Left ventricle myocardium inferior (tissue), 1 donor: ENCODE data around the gene ADAMTSL1. TPM values are rescaled to one million over a fixed set of nuclear protein-coding genes. Genes with fewer than 3 reads are reported as not detected.

Experiments used
- DNase-seq: peaks from one replicate; pipeline ENCODE4 v3.0.0-alpha.2; 2020
- H3K27ac ChIP-seq: fragments of 200-600 bp; replicated peaks from 2 replicates; pipeline ENCODE4 v1.8.0; 2021
- H3K27me3 ChIP-seq: fragments of 200-600 bp; 2 replicates; pipeline ENCODE4 v1.8.0; 2021; ENCODE audit warnings: low read depth
- H3K36me3 ChIP-seq: fragments of 200-600 bp; 2 replicates; pipeline ENCODE4 v1.8.0; 2021
- H3K4me1 ChIP-seq: fragments of 200-600 bp; 2 replicates; pipeline ENCODE4 v1.8.0; 2021
- H3K4me3 ChIP-seq: fragments of 200-600 bp; 2 replicates; pipeline ENCODE4 v1.8.0; 2021; ENCODE audit warnings: mild to moderate bottlenecking, moderate library complexity
- H3K9me3 ChIP-seq: fragments of 200-600 bp; replicated peaks from 2 replicates; pipeline ENCODE4 v1.8.0; 2021
- intact Hi-C: fragments of 100-400 bp; cut with micrococcal nuclease; formaldehyde crosslinking; loops from one replicate; pipeline ENCODE4 v1.11.0; 2022
- total RNA-seq: library from RNA; stranded (reverse); fragmentation: NEBNext Ultra II Directional; extraction: Animal tissue kit (Norgen Biotek cat#: 25700); gene quantifications from one replicate; pipeline ENCODE4 v1.2.1, GENCODE V29; 2021
- TF ChIP-seq, protein P1 (sequence below): fragments of 200-600 bp; IDR thresholded peaks from 2 replicates; pipeline ENCODE4 v1.8.0; 2021; ENCODE audit warnings: antibody characterized with exemption, mild to moderate bottlenecking, borderline replicate concordance
- donor health status: DM: no; HTN: yes; CAD: no; lungs with severe emphysema.

The ADAMTSL1 gene
- total RNA-seq, 1 donor from 2014 or later, result 1.7 TPM

DNA sequence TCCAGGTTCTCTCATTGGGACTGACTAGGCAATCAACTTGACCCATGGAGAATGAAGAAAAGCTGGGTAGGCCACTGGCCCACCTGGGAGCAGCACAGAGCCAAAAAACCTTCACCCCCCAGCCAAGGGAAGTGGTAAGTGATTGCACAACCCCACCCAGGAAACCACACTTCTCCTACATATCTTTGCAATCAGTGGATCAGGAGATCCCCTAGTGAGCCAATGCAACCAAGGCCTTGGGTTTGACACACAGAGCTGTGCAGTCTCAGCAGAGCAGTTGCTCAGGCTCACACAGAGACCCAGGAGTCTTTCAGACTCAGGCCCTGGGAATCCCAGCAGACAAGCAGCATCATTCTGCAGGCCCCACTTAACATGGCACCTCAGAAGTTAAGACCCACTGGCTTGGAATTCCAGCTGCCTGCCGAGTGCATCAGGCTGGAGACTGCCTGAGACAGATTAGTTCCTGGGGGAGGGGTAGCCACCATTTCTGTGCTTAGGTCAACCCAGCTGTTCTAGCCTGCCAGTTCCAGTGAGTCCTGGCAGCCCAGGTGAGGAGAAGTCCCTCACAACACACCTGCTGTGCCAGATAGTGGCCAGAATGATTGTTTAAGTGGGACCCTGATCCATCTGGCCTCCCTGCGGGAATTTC is 422.7 kb downstream of the ADAMTSL1 start:
- Histone ChIP-seq H3K36me3 (no peaks in the 10 kb centered on the region), H3K27ac (no peak overlapping the region), H3K27me3 (no peaks in the 10 kb centered on the region), H3K9me3 (peaks cover 61% of the 10 kb centered on the region), H3K4me3 (no peak overlapping the region), H3K4me1 (no peaks in the 10 kb centered on the region)
- intact Hi-C loops, result no loop called here
- DNase-seq, result no peak
- TF ChIP-seq, protein P1, sequence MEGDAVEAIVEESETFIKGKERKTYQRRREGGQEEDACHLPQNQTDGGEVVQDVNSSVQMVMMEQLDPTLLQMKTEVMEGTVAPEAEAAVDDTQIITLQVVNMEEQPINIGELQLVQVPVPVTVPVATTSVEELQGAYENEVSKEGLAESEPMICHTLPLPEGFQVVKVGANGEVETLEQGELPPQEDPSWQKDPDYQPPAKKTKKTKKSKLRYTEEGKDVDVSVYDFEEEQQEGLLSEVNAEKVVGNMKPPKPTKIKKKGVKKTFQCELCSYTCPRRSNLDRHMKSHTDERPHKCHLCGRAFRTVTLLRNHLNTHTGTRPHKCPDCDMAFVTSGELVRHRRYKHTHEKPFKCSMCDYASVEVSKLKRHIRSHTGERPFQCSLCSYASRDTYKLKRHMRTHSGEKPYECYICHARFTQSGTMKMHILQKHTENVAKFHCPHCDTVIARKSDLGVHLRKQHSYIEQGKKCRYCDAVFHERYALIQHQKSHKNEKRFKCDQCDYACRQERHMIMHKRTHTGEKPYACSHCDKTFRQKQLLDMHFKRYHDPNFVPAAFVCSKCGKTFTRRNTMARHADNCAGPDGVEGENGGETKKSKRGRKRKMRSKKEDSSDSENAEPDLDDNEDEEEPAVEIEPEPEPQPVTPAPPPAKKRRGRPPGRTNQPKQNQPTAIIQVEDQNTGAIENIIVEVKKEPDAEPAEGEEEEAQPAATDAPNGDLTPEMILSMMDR, result no peak

DNA sequence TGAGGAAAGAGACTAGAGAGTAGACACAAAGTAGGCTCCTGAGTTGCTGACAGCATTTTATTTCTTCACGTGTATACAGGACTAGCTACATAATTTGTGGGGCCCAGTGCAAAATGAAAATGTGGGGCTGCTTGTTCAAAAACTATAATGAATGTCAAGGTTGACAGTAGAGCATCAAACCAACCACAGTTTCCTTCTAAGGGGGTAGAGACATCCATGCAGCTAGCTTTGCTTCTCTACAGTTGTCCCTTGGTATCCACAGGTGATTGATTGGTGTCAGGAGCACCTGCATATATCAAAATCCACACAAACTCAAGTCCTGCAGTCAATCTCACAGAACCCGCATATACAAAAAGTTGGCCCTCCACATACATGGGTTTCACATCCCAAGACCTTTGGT is 429.5 kb downstream of the ADAMTSL1 start:
- peaks cover 10% of the 10 kb centered on the region for H3K27me3 ChIP-seq
- no peak overlapping the region for H3K4me3 ChIP-seq
- H3K36me3 ChIP-seq, result no peaks in the 10 kb centered on the region
- no peak overlapping the region for H3K27ac ChIP-seq
- no peaks in the 10 kb centered on the region for H3K4me1 ChIP-seq
- peaks cover 46% of the 10 kb centered on the region for H3K9me3 ChIP-seq
- DNase-seq, result no peak
- TF ChIP-seq, protein P1, result no peak
- intact Hi-C loops, result no loop called here

DNA sequence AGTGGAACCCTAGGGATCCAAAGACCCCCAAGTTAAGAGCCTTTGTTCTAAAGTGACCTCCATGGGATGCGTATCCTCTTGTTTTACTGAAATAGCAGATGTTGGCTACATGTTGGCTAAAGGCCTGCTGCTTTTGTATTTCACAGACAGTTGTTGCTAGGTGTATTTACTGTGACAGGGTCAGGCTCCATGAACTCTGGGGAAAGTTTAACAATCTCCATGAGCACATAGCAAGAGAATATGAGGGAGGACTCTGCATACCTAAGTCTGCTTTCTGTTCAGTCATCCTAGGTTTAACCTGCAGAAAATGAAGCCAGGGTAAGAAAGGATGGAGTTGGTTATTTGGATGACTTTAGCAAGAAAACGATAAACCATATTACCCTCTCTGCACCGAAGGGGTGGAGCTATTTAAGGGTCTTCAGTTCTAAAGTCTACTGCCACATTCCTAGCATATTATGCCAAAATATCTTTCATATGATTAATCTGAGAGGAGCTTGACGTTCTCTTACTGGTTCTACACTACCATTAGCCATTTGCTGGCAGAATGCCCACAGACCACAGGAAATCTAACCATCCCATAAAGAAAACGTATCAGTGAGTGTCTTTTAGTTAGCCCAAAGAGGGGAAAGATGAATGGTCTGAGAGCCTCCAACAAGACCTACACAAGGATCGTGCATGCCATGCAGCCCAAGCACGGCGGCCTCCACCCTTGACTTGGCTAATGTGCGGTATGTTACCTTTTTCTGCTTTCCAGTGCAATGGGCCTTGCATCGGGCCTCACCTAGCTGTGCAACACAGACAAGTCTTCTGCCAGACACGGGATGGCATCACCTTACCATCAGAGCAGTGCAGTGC is 431.3 kb downstream of the ADAMTSL1 start:
- TF ChIP-seq, protein P1, result no peak
- no peak for DNase-seq
- Histone ChIP-seq H3K9me3 (peaks cover 35% of the 10 kb centered on the region), H3K27ac (no peak overlapping the region), H3K4me1 (no peaks in the 10 kb centered on the region), H3K27me3 (peaks cover 10% of the 10 kb centered on the region), H3K4me3 (no peak overlapping the region), H3K36me3 (no peaks in the 10 kb centered on the region)
- intact Hi-C loops, result no loop called here

DNA sequence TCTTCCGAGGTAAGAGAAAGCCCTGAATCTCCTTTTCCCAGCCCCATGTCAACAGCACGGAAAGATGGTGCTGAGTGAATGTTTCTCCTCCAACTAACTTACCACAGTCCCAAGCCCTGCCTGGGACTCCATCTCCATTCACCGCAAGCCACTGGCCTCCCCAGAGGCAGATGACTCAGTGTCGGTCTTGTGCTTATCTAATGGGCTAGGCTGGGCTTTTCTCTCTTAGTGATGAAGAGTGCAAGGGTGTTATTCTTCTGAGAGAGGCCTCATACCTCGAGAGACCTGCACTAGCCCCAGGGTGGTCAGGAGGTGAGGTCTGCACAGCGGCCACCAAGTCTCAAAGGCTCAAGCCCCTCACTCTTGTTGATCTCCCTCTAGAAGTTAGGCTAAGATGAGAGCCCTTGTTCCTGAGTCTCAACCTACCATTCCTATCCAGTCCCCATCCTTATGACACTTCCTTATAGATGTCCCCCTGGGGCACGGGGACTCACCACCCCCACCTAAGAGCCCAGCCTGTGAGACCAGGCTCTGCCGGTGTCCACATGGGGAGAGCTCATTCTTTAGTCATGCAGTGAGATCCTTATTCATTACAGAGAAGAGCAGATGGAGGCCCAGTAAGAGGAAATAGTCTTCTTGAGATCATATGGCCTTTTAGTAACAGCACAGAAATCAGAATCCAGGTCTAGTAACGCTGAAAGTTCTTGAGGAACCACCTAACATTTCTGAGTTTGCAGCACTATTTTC is 432.1 kb downstream of the ADAMTSL1 start:
- Histone ChIP-seq H3K36me3 (no peaks in the 10 kb centered on the region), H3K27me3 (peaks cover 10% of the 10 kb centered on the region), H3K27ac (no peak overlapping the region), H3K9me3 (peaks cover 27% of the 10 kb centered on the region), H3K4me1 (no peaks in the 10 kb centered on the region), H3K4me3 (no peak overlapping the region)
- TF ChIP-seq, protein P1, result no peak
- intact Hi-C loops, result no loop called here
- DNase-seq, result no peak

DNA sequence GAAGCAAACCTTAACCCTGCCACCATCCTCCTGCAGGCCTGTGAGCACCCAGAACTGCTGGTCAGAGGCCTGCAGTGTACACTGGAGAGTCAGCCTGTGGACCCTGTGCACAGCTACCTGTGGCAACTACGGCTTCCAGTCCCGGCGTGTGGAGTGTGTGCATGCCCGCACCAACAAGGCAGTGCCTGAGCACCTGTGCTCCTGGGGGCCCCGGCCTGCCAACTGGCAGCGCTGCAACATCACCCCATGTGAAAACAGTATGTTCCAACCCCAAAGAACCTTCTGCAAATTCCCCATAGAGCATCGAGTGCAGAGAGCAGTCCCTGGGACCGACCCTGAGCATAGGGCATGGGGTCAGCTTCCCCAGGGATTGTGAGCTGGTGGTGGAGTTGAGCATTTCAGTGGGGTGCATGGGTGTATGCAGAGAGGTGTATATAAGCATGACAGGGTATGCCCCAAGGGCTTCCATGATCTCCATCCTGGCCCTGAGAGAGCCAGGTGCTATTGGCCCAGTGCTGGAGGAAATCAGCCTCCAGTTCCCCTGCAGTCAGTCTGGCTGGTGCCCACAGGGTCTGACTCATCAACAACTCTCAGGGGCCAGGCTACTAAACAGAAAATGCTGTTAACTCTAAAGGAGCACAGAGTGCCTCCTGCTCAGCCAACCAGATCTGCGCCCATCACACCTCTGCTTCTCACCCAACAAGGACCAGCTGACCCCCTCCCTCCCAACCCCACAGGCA is 432.9 kb downstream of the ADAMTSL1 start:
- Histone ChIP-seq H3K27ac (no peak overlapping the region), H3K4me1 (no peaks in the 10 kb centered on the region), H3K9me3 (peaks cover 19% of the 10 kb centered on the region), H3K4me3 (no peak overlapping the region), H3K36me3 (no peaks in the 10 kb centered on the region), H3K27me3 (peaks cover 10% of the 10 kb centered on the region)
- TF ChIP-seq, protein P1, result no peak
- intact Hi-C loops, result no loop called here
- DNase-seq, result no peak
